GM10266 (cell line): ENCODE measurements around the gene GPC5.

Experiments used
- DNase-seq: peaks from one replicate; pipeline ENCODE4 v3.0.0; 2012; ENCODE audit errors: extremely low spot score
- CTCF ChIP-seq: IDR thresholded peaks from 2 replicates; pipeline ENCODE4 v1.5.1; 2012; ENCODE audit warnings: mild to moderate bottlenecking, low read depth; ENCODE audit not compliant: control insufficient read depth, insufficient read depth; ENCODE audit errors: missing control alignments

The GPC5 gene

DNA sequence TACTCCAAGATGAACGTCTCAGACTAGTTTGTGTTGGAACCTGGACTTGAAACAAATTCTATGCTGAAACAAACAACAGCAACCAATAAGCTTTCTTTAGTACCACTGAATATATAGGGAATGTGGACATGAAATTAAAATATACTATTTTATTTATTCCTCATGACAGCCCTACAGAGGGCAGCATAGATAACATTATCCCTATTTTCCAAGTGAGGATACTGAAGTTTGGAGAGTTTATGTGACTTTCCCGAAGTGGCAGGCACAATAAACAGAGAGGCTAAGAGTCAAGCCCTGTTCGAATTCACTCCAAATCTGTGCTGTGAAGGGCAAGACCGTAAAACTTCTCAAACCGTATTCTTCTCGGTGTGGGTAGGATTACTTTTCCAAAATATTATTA, 1318.3 kb downstream of the GPC5 start:
- no peak for DNase-seq
- TF ChIP-seq CTCF, result no peak

GRCh38 chr13:92717857-92718256, 1319.4 kb downstream of the GPC5 start:
- TF ChIP-seq CTCF, result no peak
- no peak for DNase-seq

- no peak for TF ChIP-seq CTCF
- no peak for DNase-seq
Observed at GRCh38 chr13:92719868-92720267, 1321.4 kb downstream of the GPC5 start.

GRCh38 chr13:92721620-92722019, 1323.2 kb downstream of the GPC5 start:
- DNase-seq, result no peak
- TF ChIP-seq CTCF, result no peak

DNA sequence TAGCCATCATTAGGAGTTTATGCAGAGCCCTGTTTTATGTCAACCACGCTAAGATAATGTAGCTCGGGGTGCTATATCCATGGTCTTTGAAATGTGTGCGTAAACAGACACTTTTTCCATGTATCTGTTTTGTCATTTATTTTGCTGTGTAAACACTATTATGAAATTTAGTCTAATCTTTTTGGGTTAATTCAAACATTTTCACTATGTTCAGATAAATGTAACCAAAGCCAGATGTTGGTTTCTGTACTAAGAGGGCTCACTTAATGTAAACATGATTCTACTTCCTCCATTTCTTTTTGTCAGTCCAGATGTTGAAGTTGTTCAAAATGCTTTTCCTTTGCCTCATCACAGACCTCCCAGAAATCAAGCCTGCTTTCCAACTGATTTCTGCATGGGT, 1328.7 kb downstream of the GPC5 start:
- no peak for DNase-seq
- TF ChIP-seq CTCF, result no peak

DNA sequence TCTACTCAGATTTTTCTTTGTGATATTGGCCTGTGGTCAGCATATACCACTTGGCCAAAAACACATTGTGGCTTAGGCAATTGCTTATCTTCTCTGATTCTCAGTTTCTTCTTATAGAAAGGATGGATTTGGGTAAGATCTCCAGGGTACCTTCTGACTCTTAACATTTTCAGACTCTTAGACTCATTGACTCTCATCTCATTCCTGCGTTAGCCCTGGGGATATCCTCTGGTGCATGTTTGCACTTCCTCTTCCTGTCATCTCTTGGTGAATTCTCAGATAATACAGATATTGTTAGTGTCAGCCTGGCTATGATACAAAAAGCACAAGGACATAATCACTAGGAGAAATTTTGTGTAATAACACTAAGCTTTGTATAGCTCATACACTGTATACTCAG, 1335.6 kb downstream of the GPC5 start:
- no peak for DNase-seq
- no peak for TF ChIP-seq CTCF

DNA sequence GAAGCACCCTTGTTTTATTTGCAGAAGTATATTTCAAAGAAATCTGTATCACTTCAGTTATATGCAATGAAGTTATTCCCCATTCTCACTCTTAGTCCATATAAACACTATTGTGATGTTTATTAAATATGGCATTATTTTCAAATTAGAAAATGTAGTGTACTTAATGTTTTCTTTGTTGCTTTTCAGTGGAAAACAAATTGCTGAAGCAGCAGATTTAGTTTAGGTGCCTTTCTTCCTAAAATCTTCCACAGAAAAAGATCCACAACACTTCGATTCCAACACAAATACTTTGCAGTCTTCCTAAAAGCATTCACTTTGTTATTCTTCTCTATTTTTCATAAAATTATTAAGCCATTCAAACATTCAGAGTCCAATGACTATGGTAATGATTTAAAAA, 1336.1 kb downstream of the GPC5 start:
- DNase-seq, result no peak
- no peak for TF ChIP-seq CTCF

DNA sequence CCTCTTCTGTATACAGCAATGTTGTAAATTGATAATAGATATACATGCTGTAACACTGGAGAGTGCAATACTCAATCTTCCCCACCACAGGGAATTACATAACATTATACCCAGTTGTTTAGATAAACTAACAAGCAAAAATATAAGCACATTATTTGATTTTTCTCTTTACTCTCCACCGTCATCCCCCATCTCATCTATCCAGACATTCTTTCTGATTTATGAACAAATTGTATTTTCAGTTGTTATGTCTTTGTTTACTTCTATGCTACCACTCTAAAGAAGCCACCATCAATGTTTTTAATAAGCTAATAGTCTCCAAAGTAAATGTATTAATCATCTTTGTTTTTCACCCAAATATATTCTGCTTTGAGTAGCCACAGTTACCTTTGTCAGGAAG, 1337.5 kb downstream of the GPC5 start:
- no peak for TF ChIP-seq CTCF
- DNase-seq, result no peak
